Upper lobe of left lung (tissue), 6 donors: ENCODE measurements around the gene COL8A1. TPM values are rescaled to one million over a fixed set of nuclear protein-coding genes. Genes with fewer than 3 reads are reported as not detected.

ENCODE experiments used
- ATAC-seq, 2 donors: fragments of 200-7000 bp; cut with Tn5 transposase; one replicate each; pipeline ENCODE4 v1.9.1; 2022; ENCODE audit warnings: mild to moderate bottlenecking in 2 of 2, moderate library complexity in 2 of 2; ENCODE audit not compliant: low FRiP score in 2 of 2
- DNase-seq, 2 donors: peaks; one replicate each; pipeline ENCODE4 v3.0.0-alpha.2; 2019 to 2020
- H3K27ac ChIP-seq, 4 donors: fragments of 200-600 bp; sonication (generic); one replicate each; pipeline ENCODE4 v1.5.1; 2016 to 2019
- H3K27me3 ChIP-seq, 4 donors: fragments of 200-600 bp; sonication (generic); one replicate each; pipeline ENCODE4 v1.5.1; 2017 to 2019
- H3K36me3 ChIP-seq, 4 donors: fragments of 200-600 bp; sonication (generic); one replicate each; pipeline ENCODE4 v1.5.1; 2016 to 2019
- H3K4me1 ChIP-seq, 4 donors: fragments of 200-600 bp; sonication (generic); one replicate each; pipeline ENCODE4 v1.5.1; 2018 to 2019
- H3K4me3 ChIP-seq, 4 donors: fragments of 200-600 bp; sonication (generic); one replicate each; pipeline ENCODE4 v1.5.1; 2017 to 2019; ENCODE audit warnings: mild to moderate bottlenecking in 2 of 4, moderate library complexity in 1 of 4
- H3K9me3 ChIP-seq, 4 donors: fragments of 200-600 bp; sonication (generic); one replicate each; pipeline ENCODE4 v1.5.1; 2018 to 2019
- CTCF ChIP-seq, 6 experiments: fragments of 450-650 bp in 4 of 6; fragments of 200-600 bp in 2 of 6; sonication (generic) in 2 of 6; IDR thresholded peaks; one replicate each; pipeline ENCODE4 v1.5.1; 2016 to 2019; ENCODE audit warnings: antibody characterized with exemption in 6 of 6
- EP300 ChIP-seq, 4 donors: sonication (generic); formaldehyde crosslinking; IDR thresholded peaks; one replicate each; pipeline ENCODE4 v1.5.1; 2017; ENCODE audit warnings: antibody characterized with exemption in 4 of 4, control low read depth in 2 of 4
- POLR2A ChIP-seq, 4 donors: fragments of 450-650 bp; IDR thresholded peaks; one replicate each; pipeline ENCODE4 v1.5.1; 2016 to 2017; ENCODE audit warnings: antibody characterized with exemption in 4 of 4, mild to moderate bottlenecking in 2 of 4
- POLR2AphosphoS5 ChIP-seq, 2 donors: sonication (generic); formaldehyde crosslinking; IDR thresholded peaks; one replicate each; pipeline ENCODE4 v1.5.1; 2017; ENCODE audit warnings: antibody characterized with exemption in 2 of 2
- WGBS, 2 donors: methylation state at CpG; one replicate each; pipeline ENCODE4 v1.1.5; 2017 to 2018; 5-methylcytosine and 5-hydroxymethylcytosine counted together
- total RNA-seq, 6 donors: library from RNA; depleted of rRNA in 4 of 6; stranded (reverse); fragments of >200 nt in 4 of 6; gene quantifications; one replicate each; pipeline versions ENCODE4 v1.1.0 to v1.2.1, GENCODE V29; 2016 to 2021
- donor health status: DM: no; HTN: no; CAD: no; lungs with moderate emphysema.
- donor health status: DM: no; HTN: yes; CAD: no; lungs with severe emphysema.

COL8A1 gene
- total RNA-seq, 6 donors from 2014 or later, result 22.0 to 209 (median 115) TPM

GRCh38 chr3:99845331-99845730 lies 206.9 kb downstream of the COL8A1 start:
- peak in 1 of 2 donors; percentile 51 for ATAC-seq
- TF ChIP-seq EP300 (IDR thresholded peaks at IDR 0.05) (no peak), POLR2AphosphoS5 (IDR thresholded peaks at IDR 0.05) (no peak), CTCF (IDR thresholded peaks at IDR 0.05) (no peak), POLR2A (IDR thresholded peaks at IDR 0.05) (no peak)
- Histone ChIP-seq H3K4me1 (peaks cover 14 to 31% (median 14%) of the 10 kb centered on the region in 4 donors), H3K27ac (peak overlapping the region in 3 of 4 donors; percentile 7 to 71 (median 51)), H3K27me3 (no peaks in the 10 kb centered on the region), H3K9me3 (no peaks in the 10 kb centered on the region), H3K36me3 (peaks cover 0 to 6% (median 3%) of the 10 kb centered on the region in 4 donors), H3K4me3 (no peak overlapping the region)
- WGBS, 2 donors, result 48 to 51% methylated on average over 4 of the region's 4 CpGs
- no peak for DNase-seq

GRCh38 chr3:99845999-99846398 lies 207.6 kb downstream of the COL8A1 start:
- Histone ChIP-seq H3K27me3 (no peaks in the 10 kb centered on the region), H3K4me1 (peaks cover 14 to 31% (median 14%) of the 10 kb centered on the region in 4 donors), H3K9me3 (no peaks in the 10 kb centered on the region), H3K27ac (peak overlapping the region; percentile 18 to 51 (median 48)), H3K36me3 (peaks cover 0 to 11% (median 6%) of the 10 kb centered on the region in 4 donors), H3K4me3 (no peak overlapping the region)
- 59 to 79% methylated on average over 2 of the region's 2 CpGs for WGBS, 2 donors
- DNase-seq (no peak), ATAC-seq (no peak)
- no peak for TF ChIP-seq POLR2A (IDR thresholded peaks at IDR 0.05)
- TF ChIP-seq POLR2AphosphoS5 (IDR thresholded peaks at IDR 0.05), result peak; percentile 12 to 18
- no peak for TF ChIP-seq CTCF (IDR thresholded peaks at IDR 0.05)
- peak in 2 of 4 donors; percentile 36 to 59 for TF ChIP-seq EP300 (IDR thresholded peaks at IDR 0.05)

- H3K27ac ChIP-seq, result peak overlapping the region in 3 of 4 donors; percentile 46 to 51 (median 50)
- H3K36me3 ChIP-seq, result peaks cover 0 to 11% (median 6%) of the 10 kb centered on the region in 4 donors
Measured at GRCh38 chr3:99846477-99847160, 208.2 kb downstream of the COL8A1 start.

GRCh38 chr3:99848433-99848832 lies 210.0 kb downstream of the COL8A1 start:
- Histone ChIP-seq H3K27ac (no peak overlapping the region), H3K4me1 (peaks cover 13 to 26% (median 14%) of the 10 kb centered on the region in 4 donors), H3K9me3 (no peaks in the 10 kb centered on the region), H3K27me3 (no peaks in the 10 kb centered on the region), H3K4me3 (no peak overlapping the region), H3K36me3 (peaks cover 0 to 11% (median 6%) of the 10 kb centered on the region in 4 donors)
- TF ChIP-seq CTCF (IDR thresholded peaks at IDR 0.05) (no peak), POLR2A (IDR thresholded peaks at IDR 0.05) (no peak), EP300 (IDR thresholded peaks at IDR 0.05) (no peak), POLR2AphosphoS5 (IDR thresholded peaks at IDR 0.05) (no peak)
- 97 to 98% methylated on average over 6 of the region's 6 CpGs for WGBS, 2 donors
- ATAC-seq (no peak), DNase-seq (no peak)

More at GRCh38 chr3:99846477-99847160, 208.2 kb downstream of the COL8A1 start:
- Histone ChIP-seq H3K4me3 (no peak overlapping the region), H3K4me1 (peaks cover 14 to 31% (median 14%) of the 10 kb centered on the region in 4 donors), H3K9me3 (no peaks in the 10 kb centered on the region), H3K27me3 (no peaks in the 10 kb centered on the region)
- no peak for TF ChIP-seq CTCF (IDR thresholded peaks at IDR 0.05)
- TF ChIP-seq POLR2A (IDR thresholded peaks at IDR 0.05), result no peak
- peak in 1 of 2 donors; percentile 10 for TF ChIP-seq POLR2AphosphoS5 (IDR thresholded peaks at IDR 0.05)
- no peak for DNase-seq
- 38 to 43% methylated on average over 6 of the region's 6 CpGs for WGBS, 2 donors
- ATAC-seq, result peak in 1 of 2 donors; percentile 87

Other genes with a start within 250 kb of the COL8A1 start
- 10 to 100 TPM in 3 of 6 donors, 1 to 10 TPM in 3; 4.0 to 21.1 (median 12.0) TPM for gene CMSS1, start 179.3 kb downstream of the COL8A1 start, total RNA-seq